HepG2 (cell line): ENCODE data around the gene HRG. TPM values are rescaled to one million over a fixed set of nuclear protein-coding genes. Genes with fewer than 3 reads are reported as not detected.
A peak's percentile ranks its signal among the peaks of the same experiment; 100 is the strongest.

Source experiments
- ELF3 ChIP-seq: IDR thresholded peaks from 2 replicates; pipeline ENCODE4 v1.6.1; 2016; ENCODE audit warnings: missing genetic modification reagents, missing compliant biosample characterization
- LRRFIP1 ChIP-seq: sonication (generic); formaldehyde crosslinking; conservative IDR thresholded peaks from 2 replicates; pipeline ENCODE4 v1.4.0; 2020; ENCODE audit warnings: missing genetic modification reagents
- MED8 ChIP-seq: sonication (generic); formaldehyde crosslinking; IDR thresholded peaks from 2 replicates; pipeline ENCODE4 v1.8.1; 2023; ENCODE audit warnings: mild to moderate bottlenecking, missing genetic modification reagents; ENCODE audit not compliant: insufficient replicate concordance
- NCOR1 ChIP-seq: fragments of 200-600 bp; sonication (generic); IDR thresholded peaks from 2 replicates; pipeline ENCODE4 v1.7.0; 2017; ENCODE audit warnings: antibody characterized with exemption, low read length, borderline replicate concordance
- NONO ChIP-seq, 2 experiments: fragments of 450-650 bp in 1 of 2; sonication (generic) in 1 of 2; formaldehyde crosslinking in 1 of 2; IDR thresholded peaks in 1 of 2; conservative IDR thresholded peaks in 1 of 2; 2 replicates each; pipeline versions ENCODE4 v1.6.1 to v1.8.0; 2017 to 2022; ENCODE audit warnings: mild to moderate bottlenecking in 1 of 2, missing genetic modification reagents in 1 of 2, moderate library complexity in 1 of 2
- REXO4 ChIP-seq: sonication (generic); formaldehyde crosslinking; IDR thresholded peaks from 2 replicates; pipeline ENCODE4 v1.8.0; 2022; ENCODE audit warnings: missing genetic modification reagents, mild to moderate bottlenecking, borderline replicate concordance
- RFXANK ChIP-seq: IDR thresholded peaks from 2 replicates; pipeline ENCODE4 v1.6.1; 2016
- TCF7 ChIP-seq: sonication (generic); IDR thresholded peaks from 2 replicates; pipeline ENCODE4 v1.6.1; 2016; ENCODE audit warnings: antibody characterized with exemption, low read depth
- TOPORS ChIP-seq: sonication (generic); formaldehyde crosslinking; IDR thresholded peaks from 2 replicates; pipeline ENCODE4 v1.8.0; 2023; ENCODE audit warnings: mild to moderate bottlenecking, missing genetic modification reagents
- ZNF17 ChIP-seq: sonication (generic); formaldehyde crosslinking; IDR thresholded peaks from 2 replicates; pipeline ENCODE4 v1.5.0; 2020; ENCODE audit warnings: mild to moderate bottlenecking, missing genetic modification reagents
- ZNF549 ChIP-seq: sonication (generic); formaldehyde crosslinking; IDR thresholded peaks from 2 replicates; pipeline ENCODE4 v1.5.0; 2020; ENCODE audit warnings: missing genetic modification reagents
- ZNF574 ChIP-seq: sonication (generic); formaldehyde crosslinking; IDR thresholded peaks from 2 replicates; pipeline ENCODE4 v1.4.0; 2020; ENCODE audit warnings: missing genetic modification reagents
- ZNF576 ChIP-seq: sonication (generic); formaldehyde crosslinking; IDR thresholded peaks from 2 replicates; pipeline ENCODE4 v1.4.0; 2020; ENCODE audit warnings: mild to moderate bottlenecking, missing genetic modification reagents
- ZNF597 ChIP-seq: sonication (generic); formaldehyde crosslinking; IDR thresholded peaks from 2 replicates; pipeline ENCODE4 v1.5.0; 2020; ENCODE audit warnings: missing genetic modification reagents
- ZNF704 ChIP-seq: sonication (generic); formaldehyde crosslinking; IDR thresholded peaks from 2 replicates; pipeline ENCODE4 v1.8.1; 2023; ENCODE audit warnings: mild to moderate bottlenecking, inconsistent platforms, moderate library complexity, missing genetic modification reagents, borderline replicate concordance
- polyA plus RNA-seq, 8 experiments: library from polyadenylated mRNA; depleted of rRNA in 3 of 8; stranded (reverse) in 7 of 8; unstranded in 1 of 8; fragments of >200 nt; fragmentation: Illumina TruSeq in 4 of 8; extraction: Trizol in 4 of 8; gene quantifications; 2 replicates each; pipeline versions ENCODE4 v1.2.1 to v1.2.3, GENCODE V29; 2011 to 2016; ENCODE audit warnings: low read depth in 4 of 8, missing spikeins in 1 of 8, mixed read lengths in 1 of 8; ENCODE audit not compliant: insufficient read depth in 1 of 8
- total RNA-seq, 5 experiments: library from RNA; depleted of rRNA; stranded (reverse); fragments of >200 nt; fragmentation: Illumina TruSeq; extraction: Trizol; gene quantifications; 2 replicates each; pipeline ENCODE4 v1.2.3, GENCODE V29; 2016; ENCODE audit warnings: low read depth in 1 of 5

HRG gene
- total and polyA plus RNA-seq, 2 of the 13 experiments (the other 11 are each of a cell fraction or from before 2014, with no cell fraction given) = 0.09 to 0.11 TPM

GRCh38 chr3:186617036-186617946 lies 48.5 kb upstream of the HRG start (continued):
- peak; percentile 6; the same call in 1 of the 2 replicates for TF ChIP-seq ZNF574 (CRISPR knock-in tag)
- no peak for TF ChIP-seq ELF3 (CRISPR knock-in tag)
- TF ChIP-seq TOPORS (CRISPR knock-in tag) = peak; percentile 74
- no peak for TF ChIP-seq NONO (IDR thresholded peaks at IDR 0.05)
- TF ChIP-seq NONO (CRISPR knock-in tag; conservative IDR thresholded peaks at IDR 0.05) = no peak; the same call in none of the 2 replicates
- TF ChIP-seq ZNF17 = no peak
- TF ChIP-seq NCOR1 = no peak
- peak; percentile 4 for TF ChIP-seq MED8 (CRISPR knock-in tag)
- no peak for TF ChIP-seq ZNF597 (CRISPR knock-in tag)
- no peak for TF ChIP-seq ZNF549 (CRISPR knock-in tag)
- TF ChIP-seq LRRFIP1 (CRISPR knock-in tag) = no peak
- TF ChIP-seq TCF7 = no peak
- no peak for TF ChIP-seq ZNF704 (CRISPR knock-in tag)
- no peak for TF ChIP-seq REXO4
- no peak for TF ChIP-seq ZNF576 (CRISPR knock-in tag)
- TF ChIP-seq RFXANK (CRISPR knock-in tag) = 0 out of 2 replicates have a peak, but pooled peaks have one; percentile 26
